D341Med (cell line): ENCODE data around the gene MRPL23.
"Not testable (repeated sequence)": the region's sequence is repeated elsewhere in the genome, so short reads cannot be mapped to it uniquely, and the experiment has no call there.

Source experiments
- DNase-seq: peaks from one replicate; pipeline ENCODE4 v3.0.0; 2012; ENCODE audit warnings: low spot score

MRPL23 gene

DNA sequence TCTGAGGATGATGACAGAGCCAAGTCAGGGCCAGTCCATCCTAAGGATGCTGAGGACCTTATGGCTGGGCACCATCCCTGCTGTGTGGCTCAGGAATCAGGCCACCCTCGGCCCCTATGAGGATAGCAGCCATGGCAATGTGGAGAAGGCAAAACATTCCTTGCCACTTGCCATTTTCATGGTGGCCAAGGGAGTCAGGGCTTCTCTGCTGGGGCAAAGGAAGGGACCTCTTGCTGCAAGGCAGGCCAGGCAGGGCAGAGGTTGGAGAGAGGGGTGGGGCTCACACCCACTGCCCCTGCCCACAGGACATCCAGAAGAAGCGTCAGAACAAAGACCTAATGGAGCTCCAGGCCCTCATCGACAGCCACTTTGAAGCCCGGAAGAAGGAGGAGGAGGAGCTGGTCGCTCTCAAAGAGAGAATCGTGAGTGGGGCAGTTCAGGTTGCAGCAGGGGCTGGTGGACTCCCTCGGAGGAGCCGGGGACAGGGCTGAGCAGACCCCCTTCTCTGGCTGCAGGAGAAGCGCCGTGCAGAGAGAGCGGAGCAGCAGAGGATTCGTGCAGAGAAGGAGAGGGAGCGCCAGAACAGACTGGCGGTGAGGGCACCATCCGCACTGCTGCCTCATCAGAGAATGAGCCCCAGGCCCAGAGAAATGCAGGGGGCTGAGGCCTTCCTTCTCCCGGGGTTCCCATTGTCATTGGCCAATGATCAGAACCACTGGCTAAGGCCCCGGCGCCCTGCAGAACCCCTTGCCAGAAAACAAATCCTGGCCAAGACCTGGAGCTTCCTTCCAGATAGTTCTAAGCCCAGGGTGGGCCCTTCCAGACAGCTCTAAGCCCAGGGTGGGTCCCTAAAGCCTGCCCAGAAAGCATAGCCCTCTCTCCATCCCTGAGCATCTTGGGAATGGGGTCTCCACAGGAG is 13.5 kb upstream of the MRPL23 start:
- DNase-seq: no peak

DNA sequence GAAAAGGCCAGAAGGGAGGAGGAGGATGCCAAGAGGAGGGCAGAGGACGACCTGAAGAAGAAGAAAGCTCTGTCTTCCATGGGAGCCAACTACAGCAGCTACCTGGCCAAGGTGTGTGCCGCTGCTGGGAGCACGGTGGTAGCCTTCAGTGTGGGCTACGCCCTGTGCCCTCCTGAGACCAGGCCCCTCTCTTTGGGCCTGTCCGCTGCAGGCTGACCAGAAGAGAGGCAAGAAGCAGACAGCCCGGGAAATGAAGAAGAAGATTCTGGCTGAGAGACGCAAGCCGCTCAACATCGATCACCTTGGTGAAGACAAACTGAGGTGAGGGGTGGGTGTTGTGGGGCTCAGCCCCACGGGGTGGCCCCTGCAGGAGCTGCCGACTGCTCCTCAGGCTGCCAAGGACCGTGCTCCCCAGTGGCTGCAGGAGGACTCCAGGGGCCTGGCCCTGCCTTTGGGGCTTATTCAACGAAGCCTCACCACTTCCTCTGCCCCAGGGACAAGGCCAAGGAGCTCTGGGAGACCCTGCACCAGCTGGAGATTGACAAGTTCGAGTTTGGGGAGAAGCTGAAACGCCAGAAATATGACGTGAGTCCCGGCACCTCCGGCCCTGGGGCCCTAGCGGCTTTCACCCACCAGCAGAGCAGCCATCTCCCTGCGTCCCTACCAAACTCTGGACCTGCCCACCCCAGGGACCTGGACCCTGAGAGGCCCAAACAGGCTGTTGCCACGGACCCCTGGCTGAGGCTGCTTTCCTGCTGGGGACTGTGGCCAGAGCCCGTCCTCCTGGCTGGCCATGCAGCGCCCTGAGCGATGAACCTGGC is 12.6 kb upstream of the MRPL23 start:
- DNase-seq: no peak

DNA sequence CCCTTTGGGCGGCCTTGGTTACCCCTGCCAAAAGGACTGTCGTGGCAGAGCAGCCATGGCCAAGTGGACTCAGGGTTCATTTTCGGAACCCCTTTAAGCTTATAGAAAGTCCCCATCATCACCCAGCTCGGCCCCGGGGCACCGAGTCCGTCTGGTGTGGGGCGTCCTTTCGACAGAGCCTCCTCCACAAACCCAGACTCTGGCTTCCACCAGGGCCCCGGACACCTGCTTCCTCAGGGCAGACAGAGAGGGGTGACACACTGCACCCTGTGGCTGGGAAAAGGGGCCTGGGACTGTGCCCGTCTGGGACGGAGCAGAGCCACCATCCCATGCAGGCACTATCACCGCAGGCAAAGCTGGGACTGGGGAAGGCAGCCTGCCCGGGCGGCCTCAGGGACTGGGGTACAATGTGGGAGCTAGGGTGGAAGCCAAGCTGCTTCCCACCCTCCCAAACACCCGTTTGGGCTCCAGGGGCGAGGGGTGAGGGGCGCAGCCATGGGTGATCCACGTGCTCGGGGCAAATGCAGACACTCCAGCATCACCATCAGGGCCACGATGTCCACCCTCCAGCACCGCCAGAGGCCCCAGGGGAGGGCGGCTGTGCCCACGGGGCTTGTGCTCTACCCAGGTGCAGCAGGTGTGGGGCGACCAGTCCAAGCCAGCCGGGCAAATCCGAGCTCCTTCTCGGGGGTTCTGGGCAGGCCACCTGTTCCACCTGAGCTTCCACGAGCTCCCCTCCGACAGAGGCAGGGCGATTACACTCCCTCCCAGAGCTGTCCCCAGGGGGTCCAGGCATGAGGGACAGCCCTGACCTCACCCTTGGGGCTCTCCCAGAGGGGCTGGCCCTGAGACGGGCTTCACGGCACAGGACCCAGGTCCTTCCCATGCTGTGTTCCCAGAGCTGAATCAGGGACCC is 11.7 kb upstream of the MRPL23 start:
- peak; percentile 34 for DNase-seq

DNA sequence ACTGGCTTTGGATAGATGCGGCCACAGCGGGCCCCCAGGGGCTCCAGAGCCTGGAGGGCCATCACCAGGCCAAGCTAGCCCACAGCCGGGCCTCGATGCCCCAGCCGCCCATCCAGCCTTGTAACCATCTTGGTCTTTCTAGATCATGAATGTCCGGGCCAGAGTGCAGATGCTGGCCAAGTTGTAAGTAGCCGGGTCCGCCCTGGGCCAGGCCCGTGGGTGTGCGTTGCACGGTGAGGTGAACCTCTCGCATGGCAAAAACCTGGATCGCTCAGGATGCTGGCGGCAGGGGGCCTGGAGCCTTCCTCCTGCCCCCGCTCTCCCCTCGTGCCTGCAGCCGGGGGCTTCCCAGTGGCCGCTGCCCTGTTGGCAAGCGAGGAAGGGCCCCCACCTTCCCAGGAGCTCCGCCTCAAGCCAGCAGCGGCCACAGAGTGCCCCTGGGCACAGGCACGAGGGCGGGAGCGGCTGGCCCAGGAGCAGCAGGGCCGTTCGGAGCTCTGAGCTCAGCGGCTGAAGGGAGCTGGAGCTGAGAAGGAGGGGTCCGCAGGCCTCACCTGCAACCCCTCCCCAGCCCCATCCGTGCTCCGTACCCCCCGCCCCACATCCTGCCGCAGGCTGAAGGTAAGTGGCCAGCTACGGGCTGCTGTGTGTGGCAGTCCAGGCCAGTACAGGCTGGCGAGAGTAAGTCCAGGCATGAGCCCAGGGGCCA is 10.9 kb upstream of the MRPL23 start:
- peak; percentile 39 for DNase-seq

GRCh38 chr11:1936781-1937615 is 10.1 kb upstream of the MRPL23 start:
- peak; percentile 30 for DNase-seq

- DNase-seq: peak; percentile 30
Observed at GRCh38 chr11:1937616-1938342, 9.4 kb upstream of the MRPL23 start.

- DNase-seq: no peak
Observed at GRCh38 chr11:1938343-1939005, 8.7 kb upstream of the MRPL23 start.

GRCh38 chr11:1939006-1939625 is 8.0 kb upstream of the MRPL23 start:
- DNase-seq: peak; percentile 38

DNA sequence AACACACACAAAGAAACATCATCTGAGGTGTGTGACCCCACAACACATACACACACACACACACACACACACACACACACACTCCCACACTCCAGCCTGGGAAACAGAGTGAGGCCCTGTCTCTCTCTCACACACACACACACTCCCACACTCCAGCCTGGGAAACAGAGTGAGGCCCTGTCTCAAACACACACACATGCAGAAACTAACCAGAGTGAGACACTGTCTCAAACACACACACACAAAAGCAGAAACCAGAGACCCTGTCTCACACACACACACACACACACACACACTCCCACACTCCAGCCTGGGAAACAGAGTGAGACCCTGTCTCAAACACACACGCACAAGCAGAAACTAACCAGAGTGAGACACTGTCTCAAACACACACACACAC is 7.3 kb upstream of the MRPL23 start:
- DNase-seq: not testable (repeated sequence)

DNA sequence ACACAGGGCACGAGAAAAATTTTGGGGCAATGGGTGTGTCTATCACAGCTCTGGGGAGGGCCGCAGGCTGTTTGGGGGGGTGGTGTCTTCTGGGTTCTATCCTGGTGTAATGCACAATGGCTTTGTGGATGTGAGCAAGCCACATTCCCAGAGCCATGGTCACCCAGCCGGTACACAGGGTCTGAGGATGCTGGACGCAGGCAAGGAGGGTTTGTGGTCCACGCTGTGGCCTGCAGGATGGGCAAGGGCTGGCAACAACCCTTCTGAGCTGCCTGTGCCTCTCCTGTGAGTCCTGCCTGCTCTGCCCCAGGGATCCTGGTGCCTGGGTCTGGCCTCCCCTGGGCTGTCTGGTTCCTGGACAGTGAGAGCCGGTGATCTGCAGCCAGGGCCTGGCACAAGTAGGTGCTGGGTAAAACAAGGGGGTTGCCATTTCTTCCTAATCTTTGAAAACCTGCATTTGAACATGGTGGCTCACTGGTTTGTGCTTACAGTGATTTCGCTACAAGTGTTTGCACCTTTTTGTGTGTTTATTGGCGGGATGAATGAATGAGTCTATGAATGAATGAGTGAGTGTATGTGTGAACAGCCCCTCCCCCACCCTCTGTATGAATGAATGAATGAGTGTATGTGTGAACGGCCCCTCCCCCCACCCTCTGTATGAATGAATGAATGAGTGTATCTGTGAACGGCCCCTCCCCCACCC is 4.4 kb upstream of the MRPL23 start:
- DNase-seq: no peak

- DNase-seq: no peak
Observed at GRCh38 chr11:1943576-1943975, 3.6 kb upstream of the MRPL23 start.

DNA sequence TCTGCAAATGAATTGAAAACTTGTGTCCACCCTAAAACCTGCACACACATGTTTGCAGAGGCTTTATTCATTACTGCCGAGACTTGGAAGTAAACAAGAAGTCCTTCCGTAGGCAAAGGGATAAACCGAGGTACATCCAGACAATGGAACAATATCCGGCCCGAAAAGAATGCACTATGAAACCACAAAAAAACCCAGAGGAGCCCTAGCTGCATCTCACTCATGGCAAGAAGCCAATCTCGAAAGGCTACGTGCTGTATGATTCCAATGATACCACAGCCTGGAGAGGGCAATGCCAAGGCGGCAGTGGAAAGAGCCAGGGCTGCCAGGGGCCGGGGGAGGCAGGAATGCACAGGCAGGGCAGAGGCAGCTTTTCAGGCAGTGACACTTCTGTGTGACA is 3.2 kb upstream of the MRPL23 start:
- DNase-seq: no peak

DNA sequence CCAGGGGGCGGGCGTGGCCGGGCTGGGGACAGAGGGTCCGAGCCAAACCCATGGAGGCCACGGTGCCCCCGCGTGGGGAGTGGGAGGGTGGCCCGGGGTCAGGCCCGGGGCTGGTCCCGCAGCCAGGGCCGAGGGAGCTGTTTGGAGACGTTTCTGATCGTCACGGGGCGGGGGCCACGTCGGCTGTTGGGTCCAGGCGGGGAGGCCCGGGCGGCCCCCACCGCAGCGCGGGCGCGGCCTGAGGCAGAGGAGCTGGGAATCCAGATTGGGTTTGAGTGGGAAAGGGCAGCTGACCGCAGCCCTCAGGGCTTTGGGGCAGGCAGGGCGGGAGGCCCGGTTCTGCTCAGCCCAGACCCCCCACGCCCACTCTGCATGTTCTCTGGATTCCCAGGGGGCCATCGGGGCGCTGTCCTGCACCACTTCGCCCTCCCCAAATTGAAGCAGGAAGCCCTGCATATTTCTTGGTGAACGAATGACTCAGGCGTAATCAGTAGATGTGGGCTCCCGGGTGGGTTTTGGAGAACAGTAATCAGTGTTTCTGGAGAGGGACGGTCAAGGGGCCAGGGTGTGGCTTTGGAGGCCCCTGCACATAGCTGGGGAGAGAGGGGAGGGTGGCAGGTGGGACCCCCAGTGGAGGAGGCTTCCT is 583 bp downstream of the MRPL23 start:
- no peak for DNase-seq

DNA sequence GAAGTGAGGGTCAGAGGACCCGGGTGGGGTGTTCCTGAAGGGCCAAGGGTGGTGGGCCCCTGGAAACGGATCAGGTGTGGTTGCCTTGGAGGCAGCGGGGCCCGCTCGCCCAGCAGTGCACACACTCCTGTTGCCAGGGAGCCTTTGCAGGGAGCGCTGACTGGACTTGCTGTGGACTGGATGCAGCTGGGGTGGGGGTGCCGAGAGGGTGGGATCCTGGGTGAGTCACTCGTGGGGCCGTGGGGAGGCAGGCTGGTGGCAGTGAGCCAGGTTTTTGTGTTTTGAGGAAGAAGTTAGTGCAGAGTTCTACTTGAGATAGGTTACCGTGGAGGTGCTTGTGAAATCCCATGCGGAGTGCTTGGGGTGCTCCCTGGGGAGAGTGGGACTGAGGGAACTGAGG is 1.3 kb downstream of the MRPL23 start:
- no peak for DNase-seq

DNA sequence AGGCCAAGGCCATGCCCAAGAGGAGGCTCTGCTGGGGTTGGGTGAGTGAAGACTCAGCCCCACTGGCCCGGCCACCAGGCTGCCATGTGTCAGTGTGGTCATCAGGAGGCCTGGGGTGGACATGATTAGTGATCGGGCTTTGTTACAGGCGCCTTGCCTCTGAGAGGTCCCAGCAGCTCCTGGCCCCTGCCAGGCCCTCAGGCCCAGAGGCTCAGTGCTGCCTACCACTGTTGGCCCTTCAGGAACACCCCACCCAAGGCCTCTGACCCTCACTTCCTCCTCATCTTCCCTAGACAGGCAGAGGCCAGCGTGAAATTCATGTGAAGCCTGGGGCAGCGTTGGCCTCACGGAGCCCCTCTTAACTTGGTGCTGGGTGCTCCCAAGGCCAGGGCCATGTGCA is 2.2 kb downstream of the MRPL23 start:
- no peak for DNase-seq

DNA sequence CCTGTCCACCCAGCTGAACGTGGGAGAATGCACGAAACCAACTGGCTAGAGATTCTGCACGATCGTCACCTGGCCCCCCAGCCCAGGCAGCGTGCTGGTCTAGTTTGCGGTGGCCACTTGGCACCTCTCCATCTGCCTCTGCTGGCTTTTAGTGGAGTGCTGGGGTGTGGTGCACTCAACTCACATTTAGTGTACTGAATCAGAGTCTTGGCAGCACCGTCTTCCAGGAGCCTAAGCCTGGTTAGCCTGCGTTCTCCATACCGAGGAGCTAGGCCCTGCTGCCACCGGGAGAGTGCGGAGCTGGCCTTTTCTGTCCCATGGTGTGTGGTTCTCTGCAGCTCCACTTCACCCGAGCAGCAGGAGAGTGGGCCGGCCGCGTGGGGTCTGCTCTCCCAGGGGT is 2.8 kb downstream of the MRPL23 start:
- DNase-seq: no peak

- DNase-seq: no peak
Observed at GRCh38 chr11:1952806-1953482, 5.8 kb downstream of the MRPL23 start.
